Measurements from ENCODE around the gene RHD.
"Not testable (repeated sequence)": the region's sequence is repeated elsewhere in the genome, so short reads cannot be mapped to it uniquely, and the experiment has no call there.

The RHD gene

GRCh38 chr1:25278358-25278757, 6.0 kb downstream of the RHD start:
- H3K27ac Mint-ChIP-seq; H3K4me3 Mint-ChIP-seq; H3K36me3 Mint-ChIP-seq (ENCODE audit: low read depth); H3K9me3 Mint-ChIP-seq; H3K4me1 Mint-ChIP-seq (ENCODE audit: low read depth); H3K27me3 Mint-ChIP-seq (ENCODE audit: low read depth): not testable (repeated sequence)

- not testable (repeated sequence) for H3K9me3 Mint-ChIP-seq; H3K4me1 Mint-ChIP-seq (ENCODE audit: low read depth); H3K27ac Mint-ChIP-seq; H3K36me3 Mint-ChIP-seq (ENCODE audit: low read depth); H3K27me3 Mint-ChIP-seq (ENCODE audit: low read depth); H3K4me3 Mint-ChIP-seq
Measured at GRCh38 chr1:25278790-25279189, 6.5 kb downstream of the RHD start.

GRCh38 chr1:25279693-25280111, 7.4 kb downstream of the RHD start:
- not testable (repeated sequence) for H3K9me3 Mint-ChIP-seq; H3K27me3 Mint-ChIP-seq (ENCODE audit: low read depth); H3K27ac Mint-ChIP-seq; H3K36me3 Mint-ChIP-seq (ENCODE audit: low read depth); H3K4me3 Mint-ChIP-seq; H3K4me1 Mint-ChIP-seq (ENCODE audit: low read depth)

- not testable (repeated sequence) for H3K4me3 Mint-ChIP-seq; H3K27me3 Mint-ChIP-seq (ENCODE audit: low read depth); H3K9me3 Mint-ChIP-seq; H3K27ac Mint-ChIP-seq; H3K36me3 Mint-ChIP-seq (ENCODE audit: low read depth); H3K4me1 Mint-ChIP-seq (ENCODE audit: low read depth)
Measured at GRCh38 chr1:25285862-25286261, 13.6 kb downstream of the RHD start.

GRCh38 chr1:25287164-25287563, 14.9 kb downstream of the RHD start:
- H3K27ac Mint-ChIP-seq; H3K4me3 Mint-ChIP-seq; H3K4me1 Mint-ChIP-seq (ENCODE audit: low read depth); H3K9me3 Mint-ChIP-seq; H3K36me3 Mint-ChIP-seq (ENCODE audit: low read depth); H3K27me3 Mint-ChIP-seq (ENCODE audit: low read depth): not testable (repeated sequence)

GRCh38 chr1:25288573-25289101, 16.3 kb downstream of the RHD start:
- not testable (repeated sequence) for H3K27ac Mint-ChIP-seq; H3K27me3 Mint-ChIP-seq (ENCODE audit: low read depth); H3K36me3 Mint-ChIP-seq (ENCODE audit: low read depth); H3K4me1 Mint-ChIP-seq (ENCODE audit: low read depth); H3K4me3 Mint-ChIP-seq; H3K9me3 Mint-ChIP-seq

- H3K36me3 Mint-ChIP-seq (ENCODE audit: low read depth); H3K4me1 Mint-ChIP-seq (ENCODE audit: low read depth); H3K9me3 Mint-ChIP-seq; H3K27me3 Mint-ChIP-seq (ENCODE audit: low read depth); H3K4me3 Mint-ChIP-seq; H3K27ac Mint-ChIP-seq: not testable (repeated sequence)
Measured at GRCh38 chr1:25290043-25290442, 17.7 kb downstream of the RHD start.

- H3K36me3 Mint-ChIP-seq (ENCODE audit: low read depth); H3K27me3 Mint-ChIP-seq (ENCODE audit: low read depth); H3K27ac Mint-ChIP-seq; H3K4me3 Mint-ChIP-seq; H3K4me1 Mint-ChIP-seq (ENCODE audit: low read depth); H3K9me3 Mint-ChIP-seq: not testable (repeated sequence)
Measured at GRCh38 chr1:25293426-25293825, 21.1 kb downstream of the RHD start.

GRCh38 chr1:25294889-25295826, 22.8 kb downstream of the RHD start:
- H3K27ac Mint-ChIP-seq, result peak overlapping the region; percentile 50
- not testable (repeated sequence) for H3K4me1 Mint-ChIP-seq (ENCODE audit: low read depth); H3K4me3 Mint-ChIP-seq; H3K9me3 Mint-ChIP-seq; H3K27me3 Mint-ChIP-seq (ENCODE audit: low read depth); H3K36me3 Mint-ChIP-seq (ENCODE audit: low read depth)

GRCh38 chr1:25296501-25296900, 24.2 kb downstream of the RHD start:
- not testable (repeated sequence) for H3K9me3 Mint-ChIP-seq; H3K27ac Mint-ChIP-seq; H3K36me3 Mint-ChIP-seq (ENCODE audit: low read depth); H3K4me3 Mint-ChIP-seq; H3K4me1 Mint-ChIP-seq (ENCODE audit: low read depth); H3K27me3 Mint-ChIP-seq (ENCODE audit: low read depth)

- H3K4me1 Mint-ChIP-seq (ENCODE audit: low read depth); H3K27ac Mint-ChIP-seq; H3K27me3 Mint-ChIP-seq (ENCODE audit: low read depth): not testable (repeated sequence)
Measured at GRCh38 chr1:25300729-25301128, 28.4 kb downstream of the RHD start.

GRCh38 chr1:25302330-25302729, 30.0 kb downstream of the RHD start:
- not testable (repeated sequence) for H3K27me3 Mint-ChIP-seq (ENCODE audit: low read depth); H3K4me3 Mint-ChIP-seq

More at GRCh38 chr1:25300729-25301128, 28.4 kb downstream of the RHD start:
- not testable (repeated sequence) for H3K36me3 Mint-ChIP-seq (ENCODE audit: low read depth); H3K4me3 Mint-ChIP-seq; H3K9me3 Mint-ChIP-seq

GRCh38 chr1:25304936-25305335, 32.6 kb downstream of the RHD start:
- not testable (repeated sequence) for H3K27ac Mint-ChIP-seq; H3K4me1 Mint-ChIP-seq (ENCODE audit: low read depth); H3K4me3 Mint-ChIP-seq; H3K27me3 Mint-ChIP-seq (ENCODE audit: low read depth); H3K9me3 Mint-ChIP-seq
- peaks cover 12% of the 10 kb centered on the region for H3K36me3 Mint-ChIP-seq (ENCODE audit: low read depth)

More at GRCh38 chr1:25302330-25302729, 30.0 kb downstream of the RHD start:
- H3K4me1 Mint-ChIP-seq (ENCODE audit: low read depth); H3K27ac Mint-ChIP-seq; H3K9me3 Mint-ChIP-seq; H3K36me3 Mint-ChIP-seq (ENCODE audit: low read depth): not testable (repeated sequence)

- not testable (repeated sequence) for H3K4me3 Mint-ChIP-seq; H3K4me1 Mint-ChIP-seq (ENCODE audit: low read depth); H3K27me3 Mint-ChIP-seq (ENCODE audit: low read depth); H3K27ac Mint-ChIP-seq; H3K9me3 Mint-ChIP-seq
- H3K36me3 Mint-ChIP-seq (ENCODE audit: low read depth), result peaks cover 20% of the 10 kb centered on the region
Measured at GRCh38 chr1:25308168-25308567, 35.9 kb downstream of the RHD start.

- peaks cover 25% of the 10 kb centered on the region for H3K36me3 Mint-ChIP-seq (ENCODE audit: low read depth)
- H3K9me3 Mint-ChIP-seq; H3K4me1 Mint-ChIP-seq (ENCODE audit: low read depth); H3K27me3 Mint-ChIP-seq (ENCODE audit: low read depth); H3K27ac Mint-ChIP-seq; H3K4me3 Mint-ChIP-seq: not testable (repeated sequence)
Measured at GRCh38 chr1:25309085-25309484, 36.8 kb downstream of the RHD start.

- H3K4me3 Mint-ChIP-seq; H3K9me3 Mint-ChIP-seq; H3K27me3 Mint-ChIP-seq (ENCODE audit: low read depth); H3K27ac Mint-ChIP-seq; H3K4me1 Mint-ChIP-seq (ENCODE audit: low read depth): not testable (repeated sequence)
- peaks cover 29% of the 10 kb centered on the region for H3K36me3 Mint-ChIP-seq (ENCODE audit: low read depth)
Measured at GRCh38 chr1:25309486-25309885, 37.2 kb downstream of the RHD start.
